Liver (tissue), 9 donors: ENCODE results near the gene TRIO. TPM values are rescaled to one million over a fixed set of nuclear protein-coding genes. Genes with fewer than 3 reads are reported as not detected.

ENCODE experiments used
- DNase-seq: peaks from one replicate; pipeline ENCODE4 v3.0.0-alpha.2; 2017; ENCODE audit warnings: low spot score
- H3K27ac ChIP-seq, 2 donors: one replicate each; pipeline ENCODE4 v1.7.0; 2013; ENCODE audit warnings: inconsistent platforms in 2 of 2, low read length in 2 of 2, control low read depth in 1 of 2, low read depth in 1 of 2, mild to moderate bottlenecking in 1 of 2
- H3K27me3 ChIP-seq, 4 donors: one replicate each; pipeline versions ENCODE4 v1.6.1 to v1.7.0; 2013; ENCODE audit warnings: low read length in 3 of 4, inconsistent platforms in 1 of 4, mild to moderate bottlenecking in 1 of 4, moderate library complexity in 1 of 4; ENCODE audit not compliant: control insufficient read depth in 4 of 4, insufficient read depth in 4 of 4
- H3K36me3 ChIP-seq, 4 donors: one replicate each; pipeline versions ENCODE4 v1.6.1 to v1.7.0; 2013; ENCODE audit warnings: low read length in 3 of 4, mild to moderate bottlenecking in 3 of 4, low read depth in 1 of 4, moderate library complexity in 1 of 4; ENCODE audit not compliant: control insufficient read depth in 4 of 4, insufficient read depth in 3 of 4
- H3K4me1 ChIP-seq, 4 donors: one replicate each; pipeline versions ENCODE4 v1.6.1 to v1.7.0; 2013; ENCODE audit warnings: low read length in 3 of 4, mild to moderate bottlenecking in 3 of 4, moderate library complexity in 1 of 4; ENCODE audit not compliant: control insufficient read depth in 4 of 4, insufficient read depth in 4 of 4
- H3K4me3 ChIP-seq, 3 donors: one replicate each; pipeline versions ENCODE4 v1.6.1 to v1.7.0; 2013; ENCODE audit warnings: low read length in 3 of 3, control low read depth in 1 of 3, low read depth in 1 of 3, mild to moderate bottlenecking in 1 of 3
- H3K9ac ChIP-seq, 2 donors: one replicate each; pipeline ENCODE4 v1.7.0; 2013; ENCODE audit warnings: low read length in 2 of 2, mild to moderate bottlenecking in 2 of 2, moderate library complexity in 2 of 2, control low read depth in 1 of 2, low read depth in 1 of 2
- H3K9me3 ChIP-seq, 4 donors: one replicate each; pipeline versions ENCODE4 v1.6.1 to v1.7.0; 2013; ENCODE audit warnings: low read length in 3 of 4; ENCODE audit not compliant: control insufficient read depth in 4 of 4
- CTCF ChIP-seq: fragments of 150-350 bp; IDR thresholded peaks from 2 replicates; pipeline ENCODE4 v1.5.1; 2017; ENCODE audit warnings: improper control_type of control experiment, low read depth, low read length; ENCODE audit not compliant: missing input control
- EGR1 ChIP-seq, 2 donors: IDR thresholded peaks; 2 replicates each; pipeline ENCODE4 v1.6.1; 2016 to 2018; ENCODE audit warnings: antibody characterized with exemption in 2 of 2, low read depth in 2 of 2
- FOXA1 ChIP-seq: IDR thresholded peaks from 2 replicates; pipeline ENCODE4 v1.6.1; 2016; ENCODE audit warnings: antibody characterized with exemption
- FOXA2 ChIP-seq: IDR thresholded peaks from 2 replicates; pipeline ENCODE4 v1.6.1; 2016; ENCODE audit warnings: antibody characterized with exemption
- GABPA ChIP-seq, 2 donors: IDR thresholded peaks in 1 of 2; conservative IDR thresholded peaks in 1 of 2; 2 replicates each; pipeline ENCODE4 v1.6.1; 2016; ENCODE audit warnings: antibody characterized with exemption in 2 of 2, mild to moderate bottlenecking in 1 of 2, moderate library complexity in 1 of 2
- HNF4A ChIP-seq, 2 donors: conservative IDR thresholded peaks; 2 replicates each; pipeline ENCODE4 v1.6.1; 2016; ENCODE audit warnings: antibody characterized with exemption in 2 of 2, mild to moderate bottlenecking in 2 of 2
- HNF4G ChIP-seq: IDR thresholded peaks from 2 replicates; pipeline ENCODE4 v1.6.1; 2016; ENCODE audit warnings: antibody characterized with exemption
- JUND ChIP-seq, 2 donors: IDR thresholded peaks; 2 replicates each; pipeline ENCODE4 v1.6.1; 2016; ENCODE audit warnings: antibody characterized with exemption in 2 of 2
- NR2F2 ChIP-seq: IDR thresholded peaks from 2 replicates; pipeline ENCODE4 v1.6.1; 2016; ENCODE audit warnings: antibody characterized with exemption
- RAD21 ChIP-seq, 2 donors: IDR thresholded peaks; 2 replicates each; pipeline ENCODE4 v1.6.1; 2016; ENCODE audit warnings: antibody characterized with exemption in 2 of 2, mild to moderate bottlenecking in 2 of 2
- RXRA ChIP-seq, 2 donors: IDR thresholded peaks; 2 replicates each; pipeline ENCODE4 v1.6.1; 2017 to 2018; ENCODE audit warnings: antibody characterized with exemption in 2 of 2, mild to moderate bottlenecking in 1 of 2
- SP1 ChIP-seq: IDR thresholded peaks from 2 replicates; pipeline ENCODE4 v1.6.1; 2018; ENCODE audit warnings: antibody characterized with exemption, mild to moderate bottlenecking
- TAF1 ChIP-seq: conservative IDR thresholded peaks from 2 replicates; pipeline ENCODE4 v1.6.1; 2016; ENCODE audit warnings: antibody characterized with exemption, mild to moderate bottlenecking
- YY1 ChIP-seq: IDR thresholded peaks from 2 replicates; pipeline ENCODE4 v1.6.1; 2016; ENCODE audit warnings: antibody characterized with exemption, mild to moderate bottlenecking
- ZBTB33 ChIP-seq: IDR thresholded peaks from 2 replicates; pipeline ENCODE4 v1.6.1; 2016; ENCODE audit warnings: antibody characterized with exemption
- WGBS: extraction: QIAGEN DNeasy Blood & Tissue Kit; methylation state at CpG from one replicate; pipeline ENCODE4 v1.1.7; 2013; 5-methylcytosine and 5-hydroxymethylcytosine counted together
- polyA plus RNA-seq, 2 donors: library from polyadenylated mRNA; stranded (reverse) in 1 of 2; unstranded in 1 of 2; fragments of 200-250 nt in 1 of 2; fragments of >200 nt in 1 of 2; fragmentation: Nextera tagmentation in 1 of 2; extraction: Ambion mirVana in 1 of 2; gene quantifications; one replicate each; pipeline versions ENCODE4 v1.2.1 to v1.2.3, GENCODE V29; 2013 to 2015
- total RNA-seq, 2 donors: library from RNA; depleted of rRNA; stranded (reverse); fragments of >200 nt; gene quantifications; one replicate each; pipeline ENCODE4 v1.2.3, GENCODE V29; 2014
- TF ChIP-seq, protein P1 (sequence below): IDR thresholded peaks from 2 replicates; pipeline ENCODE4 v1.6.1; 2016; ENCODE audit warnings: antibody characterized with exemption
- TF ChIP-seq, protein P2 (sequence below): IDR thresholded peaks from 2 replicates; pipeline ENCODE4 v1.6.1; 2016; ENCODE audit warnings: antibody characterized with exemption
- TF ChIP-seq, protein P3 (sequence below): IDR thresholded peaks from 2 replicates; pipeline ENCODE4 v1.6.1; 2016; ENCODE audit warnings: antibody characterized with exemption, mild to moderate bottlenecking
- donor health status: healthy.
- donor health status: healthy.
- donor health status: healthy.
- donor health status: healthy.
- donor health status: healthy.

Gene TRIO
- total and polyA plus RNA-seq, 4 donors = 8.5 to 86.2 (median 16.0) TPM

- DNase-seq = no peak
- 83% methylated on average over 7 of the region's 7 CpGs for WGBS
- H3K9me3 ChIP-seq = no peaks in the 10 kb centered on the region
- no peak overlapping the region for H3K27ac ChIP-seq
- H3K9ac ChIP-seq = no peak overlapping the region
- no peak overlapping the region for H3K4me3 ChIP-seq
- no peaks in the 10 kb centered on the region for H3K36me3 ChIP-seq
- H3K27me3 ChIP-seq = no peaks in the 10 kb centered on the region
- TF ChIP-seq RAD21 (IDR thresholded peaks at IDR 0.05) (no peak), HNF4G (no peak), RXRA (IDR thresholded peaks at IDR 0.05) (no peak), NR2F2 (no peak), ZBTB33 (no peak), CTCF (no peak), YY1 (no peak), EGR1 (IDR thresholded peaks at IDR 0.05; ENCODE audit: low read depth in 2 of 2) (no peak), SP1 (no peak), GABPA (IDR thresholded peaks at IDR 0.05 in 1 of 2, conservative IDR thresholded peaks at IDR 0.05 in 1 of 2) (no peak), HNF4A (conservative IDR thresholded peaks at IDR 0.05) (no peak), FOXA1 (no peak), TAF1 (no peak), FOXA2 (no peak), JUND (IDR thresholded peaks at IDR 0.05) (no peak)
- TF ChIP-seq, protein P1, sequence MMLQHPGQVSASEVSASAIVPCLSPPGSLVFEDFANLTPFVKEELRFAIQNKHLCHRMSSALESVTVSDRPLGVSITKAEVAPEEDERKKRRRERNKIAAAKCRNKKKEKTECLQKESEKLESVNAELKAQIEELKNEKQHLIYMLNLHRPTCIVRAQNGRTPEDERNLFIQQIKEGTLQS = no peak
- TF ChIP-seq, protein P2, sequence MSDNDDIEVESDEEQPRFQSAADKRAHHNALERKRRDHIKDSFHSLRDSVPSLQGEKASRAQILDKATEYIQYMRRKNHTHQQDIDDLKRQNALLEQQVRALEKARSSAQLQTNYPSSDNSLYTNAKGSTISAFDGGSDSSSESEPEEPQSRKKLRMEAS = no peak
- TF ChIP-seq, protein P3, sequence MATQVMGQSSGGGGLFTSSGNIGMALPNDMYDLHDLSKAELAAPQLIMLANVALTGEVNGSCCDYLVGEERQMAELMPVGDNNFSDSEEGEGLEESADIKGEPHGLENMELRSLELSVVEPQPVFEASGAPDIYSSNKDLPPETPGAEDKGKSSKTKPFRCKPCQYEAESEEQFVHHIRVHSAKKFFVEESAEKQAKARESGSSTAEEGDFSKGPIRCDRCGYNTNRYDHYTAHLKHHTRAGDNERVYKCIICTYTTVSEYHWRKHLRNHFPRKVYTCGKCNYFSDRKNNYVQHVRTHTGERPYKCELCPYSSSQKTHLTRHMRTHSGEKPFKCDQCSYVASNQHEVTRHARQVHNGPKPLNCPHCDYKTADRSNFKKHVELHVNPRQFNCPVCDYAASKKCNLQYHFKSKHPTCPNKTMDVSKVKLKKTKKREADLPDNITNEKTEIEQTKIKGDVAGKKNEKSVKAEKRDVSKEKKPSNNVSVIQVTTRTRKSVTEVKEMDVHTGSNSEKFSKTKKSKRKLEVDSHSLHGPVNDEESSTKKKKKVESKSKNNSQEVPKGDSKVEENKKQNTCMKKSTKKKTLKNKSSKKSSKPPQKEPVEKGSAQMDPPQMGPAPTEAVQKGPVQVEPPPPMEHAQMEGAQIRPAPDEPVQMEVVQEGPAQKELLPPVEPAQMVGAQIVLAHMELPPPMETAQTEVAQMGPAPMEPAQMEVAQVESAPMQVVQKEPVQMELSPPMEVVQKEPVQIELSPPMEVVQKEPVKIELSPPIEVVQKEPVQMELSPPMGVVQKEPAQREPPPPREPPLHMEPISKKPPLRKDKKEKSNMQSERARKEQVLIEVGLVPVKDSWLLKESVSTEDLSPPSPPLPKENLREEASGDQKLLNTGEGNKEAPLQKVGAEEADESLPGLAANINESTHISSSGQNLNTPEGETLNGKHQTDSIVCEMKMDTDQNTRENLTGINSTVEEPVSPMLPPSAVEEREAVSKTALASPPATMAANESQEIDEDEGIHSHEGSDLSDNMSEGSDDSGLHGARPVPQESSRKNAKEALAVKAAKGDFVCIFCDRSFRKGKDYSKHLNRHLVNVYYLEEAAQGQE = no peak
- no peaks in the 10 kb centered on the region for H3K4me1 ChIP-seq
Measured at GRCh38 chr5:14531668-14532067, 388.5 kb downstream of the TRIO start.
